HCT116 (cell line): ENCODE measurements around the gene RGS10. TPM values are rescaled to one million over a fixed set of nuclear protein-coding genes. Genes with fewer than 3 reads are reported as not detected.
A peak's percentile ranks its signal among the peaks of the same experiment; 100 is the strongest.

Source experiments
- ATAC-seq: fragments of 200-7000 bp; cut with Tn5 transposase; 2 replicates; pipeline ENCODE4 v1.9.1; 2020; ENCODE audit warnings: mild to moderate bottlenecking, moderate library complexity
- BruUV-seq: library from RNA; stranded (reverse); fragments of 400-500 nt; replicated peaks from 2 replicates; lab custom pipeline; 2021; lab: Mats Ljungman, UMichigan
- CTCF ChIA-PET: fragments of 300-600 bp; sonication (Branson Sonifier 250); formaldehyde crosslinking; loops from one replicate; lab custom pipeline; 2021; ENCODE audit warnings: antibody characterized with exemption; lab: Charles Lee
- POLR2A ChIA-PET: fragments of 300-600, 350-600 bp; sonication (Branson Sonifier 250); formaldehyde crosslinking; loops from one replicate; lab custom pipeline; 2021; ENCODE audit warnings: antibody characterized with exemption; lab: Charles Lee
- RAD21 ChIA-PET, 2 experiments: fragments of 300-600 bp; sonication (Branson Sonifier 250); formaldehyde crosslinking; loops; one replicate each; lab custom pipeline; 2023; ENCODE audit warnings: low total read pairs in 2 of 2; ENCODE audit not compliant: uncharacterized antibody in 2 of 2, unreplicated experiment in 2 of 2, low non-redundant PET in 1 of 2; lab: Charles Lee
- DNase-seq: peaks from one replicate; pipeline ENCODE4 v3.0.0-alpha.2; 2010; ENCODE audit warnings: low read depth, low spot score
- H2AFZ ChIP-seq: fragments of 200-600 bp; shearing (Covaris generic), sonication (generic); 2 replicates; pipeline ENCODE4 v1.6.1; 2017; ENCODE audit warnings: low read depth, mixed run types, mixed read lengths, antibody characterized with exemption, low read length; ENCODE audit not compliant: poor library complexity, severe bottlenecking
- H3K27ac ChIP-seq: 2 replicates; pipeline ENCODE4 v1.5.1; 2012; ENCODE audit warnings: low read depth, low read length
- H3K27me3 ChIP-seq: fragments of 200-600 bp; sonication (generic); 2 replicates; pipeline ENCODE4 v1.6.1; 2016; ENCODE audit warnings: mixed run types, low read length, mixed read lengths; ENCODE audit not compliant: insufficient read depth
- H3K36me3 ChIP-seq, 2 experiments: fragments of 200-500 bp in 1 of 2; fragments of 200-600 bp in 1 of 2; sonication (Bioruptor generic) in 1 of 2; sonication (generic) in 1 of 2; 2 replicates each; pipeline versions ENCODE4 v1.5.1 to v1.6.1; 2014 to 2016; ENCODE audit warnings: low read length in 2 of 2, inconsistent platforms in 1 of 2, mixed read lengths in 1 of 2, mixed run types in 1 of 2; ENCODE audit not compliant: insufficient read depth in 2 of 2, control insufficient read depth in 1 of 2
- H3K4me1 ChIP-seq, 2 experiments: fragments of 200-600 bp in 1 of 2; sonication (generic) in 1 of 2; 2 replicates each; pipeline versions ENCODE4 v1.5.1 to v1.6.1; 2012 to 2017; ENCODE audit warnings: low read length in 2 of 2, inconsistent platforms in 1 of 2, mild to moderate bottlenecking in 1 of 2, mixed read lengths in 1 of 2, mixed run types in 1 of 2, moderate library complexity in 1 of 2; ENCODE audit not compliant: insufficient read depth in 2 of 2, control insufficient read depth in 1 of 2
- H3K4me2 ChIP-seq: fragments of 200-600 bp; sonication (generic); 2 replicates; pipeline ENCODE4 v1.6.1; 2017; ENCODE audit warnings: mixed run types, low read length, mixed read lengths
- H3K4me3 ChIP-seq, 2 experiments: fragments of 200-600 bp in 1 of 2; sonication (generic) in 1 of 2; replicated peaks in 1 of 2; 2 replicates each; pipeline ENCODE4 v1.5.1; 2011 to 2016; ENCODE audit warnings: low read length in 2 of 2, control low read depth in 1 of 2, low read depth in 1 of 2, mild to moderate bottlenecking in 1 of 2, mixed read lengths in 1 of 2, mixed run types in 1 of 2
- H3K79me2 ChIP-seq: fragments of 200-600 bp; sonication (generic); 2 replicates; pipeline ENCODE4 v1.6.1; 2017; ENCODE audit warnings: mild to moderate bottlenecking, mixed run types, low read length, moderate library complexity, mixed read lengths; ENCODE audit not compliant: insufficient read depth
- H3K9ac ChIP-seq: fragments of 200-600 bp; sonication (generic); 2 replicates; pipeline ENCODE4 v1.6.1; 2016; ENCODE audit warnings: low read length, mixed read lengths
- H3K9me2 ChIP-seq: fragments of 200-600 bp; sonication (generic), shearing (Covaris generic); 2 replicates; pipeline ENCODE4 v1.6.1; 2017; ENCODE audit warnings: mixed run types, mild to moderate bottlenecking, moderate library complexity; ENCODE audit not compliant: insufficient read depth
- H3K9me3 ChIP-seq, 2 experiments: fragments of 200-500 bp in 1 of 2; fragments of 200-600 bp in 1 of 2; sonication (Bioruptor generic) in 1 of 2; sonication (generic) in 1 of 2; 2 replicates each; pipeline ENCODE4 v1.6.1; 2014 to 2017; ENCODE audit warnings: low read length in 2 of 2, mixed read lengths in 2 of 2, inconsistent platforms in 1 of 2, low read depth in 1 of 2, mild to moderate bottlenecking in 1 of 2, mixed run types in 1 of 2, moderate library complexity in 1 of 2; ENCODE audit not compliant: control insufficient read depth in 1 of 2, insufficient read depth in 1 of 2
- H4K20me1 ChIP-seq: fragments of 200-600 bp; sonication (generic), shearing (Covaris generic); 2 replicates; pipeline ENCODE4 v1.6.1; 2017; ENCODE audit warnings: mixed run types, mild to moderate bottlenecking, moderate library complexity; ENCODE audit not compliant: insufficient read depth
- CBX3 ChIP-seq: IDR thresholded peaks from 2 replicates; pipeline ENCODE4 v1.6.1; 2012; ENCODE audit warnings: low read depth
- EGR1 ChIP-seq: IDR thresholded peaks from 2 replicates; pipeline ENCODE4 v1.6.1; 2012; ENCODE audit warnings: low read depth
- ELF1 ChIP-seq: IDR thresholded peaks from 2 replicates; pipeline ENCODE4 v1.6.1; 2012; ENCODE audit warnings: low read depth, borderline replicate concordance
- FOSL1 ChIP-seq: IDR thresholded peaks from 2 replicates; pipeline ENCODE4 v1.6.1; 2012; ENCODE audit warnings: low read depth
- POLR2AphosphoS5 ChIP-seq: IDR thresholded peaks from 2 replicates; pipeline ENCODE4 v1.6.1; 2011; ENCODE audit warnings: mild to moderate bottlenecking, low read depth, low read length, moderate library complexity
- RAD21 ChIP-seq: IDR thresholded peaks from 2 replicates; pipeline ENCODE4 v1.6.1; 2012; ENCODE audit warnings: low read depth, mild to moderate bottlenecking
- SP1 ChIP-seq: IDR thresholded peaks from 2 replicates; pipeline ENCODE4 v1.6.1; 2012; ENCODE audit warnings: low read depth
- YY1 ChIP-seq: IDR thresholded peaks from 2 replicates; pipeline ENCODE4 v1.6.1; 2011; ENCODE audit warnings: low read length, low read depth, moderate library complexity, mild to moderate bottlenecking; ENCODE audit not compliant: insufficient replicate concordance; ENCODE audit errors: extremely low read depth
- ZNF274 ChIP-seq: fragments of 200-500 bp; sonication (Bioruptor generic); IDR thresholded peaks from 2 replicates; pipeline ENCODE4 v1.6.1; 2014; ENCODE audit warnings: mild to moderate bottlenecking, low read depth, low read length, inconsistent platforms
- intact Hi-C: fragments of 100-400 bp; cut with micrococcal nuclease; formaldehyde crosslinking; loops from 2 replicates; pipeline ENCODE4 v1.10.0; 2022
- total RNA-seq: library from RNA; stranded (reverse); gene quantifications from one replicate; pipeline ENCODE4 v1.2.1, GENCODE V29; 2021; ENCODE audit not compliant: unreplicated experiment
- TF ChIP-seq, protein P1 (sequence below): IDR thresholded peaks from 2 replicates; pipeline ENCODE4 v1.6.1; 2012
- TF ChIP-seq, protein P2 (sequence below), 3 experiments: fragments of 200-600 bp in 1 of 3; sonication (generic) in 1 of 3; IDR thresholded peaks in 2 of 3; conservative IDR thresholded peaks in 1 of 3; 2 replicates each; pipeline ENCODE4 v1.5.1; 2012 to 2017; ENCODE audit warnings: low read depth in 2 of 3, low read length in 2 of 3, antibody characterized with exemption in 1 of 3, borderline replicate concordance in 1 of 3, control low read depth in 1 of 3, mild to moderate bottlenecking in 1 of 3, mixed read lengths in 1 of 3, mixed run types in 1 of 3, moderate library complexity in 1 of 3; ENCODE audit not compliant: insufficient read depth in 1 of 3
- TF ChIP-seq, protein P3 (sequence below): IDR thresholded peaks from 2 replicates; pipeline ENCODE4 v1.6.1; 2012
- TF ChIP-seq, protein P4 (sequence below): IDR thresholded peaks from 2 replicates; pipeline ENCODE4 v1.6.1; 2012; ENCODE audit warnings: low read depth

Gene RGS10
- total RNA-seq, 1 experiment from 2014 or later: 96.7 TPM

DNA sequence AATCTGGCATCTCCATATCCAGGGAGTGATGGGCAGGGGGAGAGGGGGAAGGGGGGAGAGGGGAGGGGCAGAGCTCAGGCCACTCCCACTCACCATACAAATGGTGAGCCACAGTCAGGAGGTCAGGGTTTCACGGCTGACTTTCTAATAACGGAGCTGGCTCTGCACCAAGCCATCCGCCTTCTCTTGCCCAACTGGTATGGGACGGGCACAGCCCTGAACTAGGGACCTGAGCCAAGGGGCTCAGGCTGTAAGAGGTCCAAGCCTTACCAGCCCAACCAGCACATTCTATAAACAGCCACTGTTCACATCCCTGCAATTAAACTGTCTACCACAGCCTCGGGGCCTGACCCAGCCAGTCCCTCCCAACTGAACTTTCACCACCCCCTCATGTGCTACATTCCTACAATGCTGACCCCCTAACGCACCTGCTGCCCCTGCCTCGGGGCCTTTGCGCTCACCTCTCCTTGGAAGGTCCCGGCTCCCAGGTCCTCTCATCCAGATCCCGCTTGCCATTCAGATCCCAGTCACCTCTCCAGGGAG lies 32.5 kb downstream of the RGS10 start:
- ATAC-seq (peak; percentile 26; the same call in 1 of the 2 replicates), DNase-seq (no peak)
- no peak overlapping the region for H3K4me2 ChIP-seq
- peaks cover 6 to 20% of the 10 kb centered on the region in 2 experiments; a peak in 3 of 4 replicates for H3K36me3 ChIP-seq
- no peaks in the 10 kb centered on the region for H3K4me1 ChIP-seq
- no peaks in the 10 kb centered on the region for H3K9me2 ChIP-seq
- H3K27me3 ChIP-seq: no peaks in the 10 kb centered on the region
- no peak overlapping the region for H3K27ac ChIP-seq
- H4K20me1 ChIP-seq: no peaks in the 10 kb centered on the region
- no peak overlapping the region for H3K4me3 ChIP-seq
- ChIA-PET POLR2A (no interaction called here), RAD21 (no interaction called here), CTCF (no interaction called here)
- no peaks in the 10 kb centered on the region for H3K9me3 ChIP-seq
- H2AFZ ChIP-seq: no peak overlapping the region
- H3K9ac ChIP-seq: no peak overlapping the region
- no peaks in the 10 kb centered on the region for H3K79me2 ChIP-seq
- no peak for TF ChIP-seq ELF1
- no peak for TF ChIP-seq EGR1
- TF ChIP-seq POLR2AphosphoS5: no peak
- TF ChIP-seq, all 23 proteins: peak for 0
- intact Hi-C loops: no loop called here
- no TSS peak for BruUV-seq

DNA sequence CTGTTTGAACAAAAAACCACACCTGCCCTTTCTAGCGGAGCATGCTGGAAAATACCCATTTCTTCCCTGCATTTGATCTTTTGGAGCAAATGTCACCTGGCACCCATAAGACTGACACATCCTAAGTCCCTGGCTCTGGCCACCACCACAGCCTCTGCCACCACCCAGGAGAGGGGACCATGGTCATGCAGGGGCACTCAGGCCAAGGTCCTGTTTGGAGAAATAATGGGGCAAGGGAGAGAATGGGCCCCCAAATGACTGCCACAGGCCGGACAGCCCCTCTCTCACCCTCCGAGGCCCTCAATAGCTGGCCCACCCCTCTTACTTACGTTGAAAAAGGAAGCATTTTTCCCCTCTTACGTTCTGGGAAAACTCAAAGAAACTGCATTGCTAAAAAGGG lies 35.4 kb downstream of the RGS10 start:
- Histone ChIP-seq H3K27ac (no peak overlapping the region), H3K4me1 (no peaks in the 10 kb centered on the region), H2AFZ (no peak overlapping the region), H3K36me3 (peaks cover 6 to 8% of the 10 kb centered on the region in 2 experiments; a peak in 3 of 4 replicates), H3K27me3 (no peaks in the 10 kb centered on the region), H3K4me3 (no peak overlapping the region), H3K9me3 (no peaks in the 10 kb centered on the region), H3K9me2 (no peaks in the 10 kb centered on the region), H3K79me2 (no peaks in the 10 kb centered on the region), H4K20me1 (no peaks in the 10 kb centered on the region), H3K9ac (no peak overlapping the region), H3K4me2 (no peak overlapping the region)
- POLR2A ChIA-PET: no interaction called here
- RAD21 ChIA-PET: no interaction called here
- CTCF ChIA-PET: no interaction called here
- TF ChIP-seq, protein P1, sequence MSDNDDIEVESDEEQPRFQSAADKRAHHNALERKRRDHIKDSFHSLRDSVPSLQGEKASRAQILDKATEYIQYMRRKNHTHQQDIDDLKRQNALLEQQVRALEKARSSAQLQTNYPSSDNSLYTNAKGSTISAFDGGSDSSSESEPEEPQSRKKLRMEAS: no peak
- TF ChIP-seq CBX3: no peak
- no peak for TF ChIP-seq FOSL1
- TF ChIP-seq, protein P2, sequence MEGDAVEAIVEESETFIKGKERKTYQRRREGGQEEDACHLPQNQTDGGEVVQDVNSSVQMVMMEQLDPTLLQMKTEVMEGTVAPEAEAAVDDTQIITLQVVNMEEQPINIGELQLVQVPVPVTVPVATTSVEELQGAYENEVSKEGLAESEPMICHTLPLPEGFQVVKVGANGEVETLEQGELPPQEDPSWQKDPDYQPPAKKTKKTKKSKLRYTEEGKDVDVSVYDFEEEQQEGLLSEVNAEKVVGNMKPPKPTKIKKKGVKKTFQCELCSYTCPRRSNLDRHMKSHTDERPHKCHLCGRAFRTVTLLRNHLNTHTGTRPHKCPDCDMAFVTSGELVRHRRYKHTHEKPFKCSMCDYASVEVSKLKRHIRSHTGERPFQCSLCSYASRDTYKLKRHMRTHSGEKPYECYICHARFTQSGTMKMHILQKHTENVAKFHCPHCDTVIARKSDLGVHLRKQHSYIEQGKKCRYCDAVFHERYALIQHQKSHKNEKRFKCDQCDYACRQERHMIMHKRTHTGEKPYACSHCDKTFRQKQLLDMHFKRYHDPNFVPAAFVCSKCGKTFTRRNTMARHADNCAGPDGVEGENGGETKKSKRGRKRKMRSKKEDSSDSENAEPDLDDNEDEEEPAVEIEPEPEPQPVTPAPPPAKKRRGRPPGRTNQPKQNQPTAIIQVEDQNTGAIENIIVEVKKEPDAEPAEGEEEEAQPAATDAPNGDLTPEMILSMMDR (IDR thresholded peaks at IDR 0.05 in 2 of 3, conservative IDR thresholded peaks at IDR 0.05 in 1 of 3; ENCODE audit: borderline replicate concordance in 1 of 3, insufficient read depth in 1 of 3, low read depth in 2 of 3, low read length in 2 of 3): no peak
- TF ChIP-seq, protein P3, sequence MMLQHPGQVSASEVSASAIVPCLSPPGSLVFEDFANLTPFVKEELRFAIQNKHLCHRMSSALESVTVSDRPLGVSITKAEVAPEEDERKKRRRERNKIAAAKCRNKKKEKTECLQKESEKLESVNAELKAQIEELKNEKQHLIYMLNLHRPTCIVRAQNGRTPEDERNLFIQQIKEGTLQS: no peak
- TF ChIP-seq SP1: no peak
- TF ChIP-seq RAD21: no peak
- TF ChIP-seq ZNF274: no peak
- TF ChIP-seq, protein P4, sequence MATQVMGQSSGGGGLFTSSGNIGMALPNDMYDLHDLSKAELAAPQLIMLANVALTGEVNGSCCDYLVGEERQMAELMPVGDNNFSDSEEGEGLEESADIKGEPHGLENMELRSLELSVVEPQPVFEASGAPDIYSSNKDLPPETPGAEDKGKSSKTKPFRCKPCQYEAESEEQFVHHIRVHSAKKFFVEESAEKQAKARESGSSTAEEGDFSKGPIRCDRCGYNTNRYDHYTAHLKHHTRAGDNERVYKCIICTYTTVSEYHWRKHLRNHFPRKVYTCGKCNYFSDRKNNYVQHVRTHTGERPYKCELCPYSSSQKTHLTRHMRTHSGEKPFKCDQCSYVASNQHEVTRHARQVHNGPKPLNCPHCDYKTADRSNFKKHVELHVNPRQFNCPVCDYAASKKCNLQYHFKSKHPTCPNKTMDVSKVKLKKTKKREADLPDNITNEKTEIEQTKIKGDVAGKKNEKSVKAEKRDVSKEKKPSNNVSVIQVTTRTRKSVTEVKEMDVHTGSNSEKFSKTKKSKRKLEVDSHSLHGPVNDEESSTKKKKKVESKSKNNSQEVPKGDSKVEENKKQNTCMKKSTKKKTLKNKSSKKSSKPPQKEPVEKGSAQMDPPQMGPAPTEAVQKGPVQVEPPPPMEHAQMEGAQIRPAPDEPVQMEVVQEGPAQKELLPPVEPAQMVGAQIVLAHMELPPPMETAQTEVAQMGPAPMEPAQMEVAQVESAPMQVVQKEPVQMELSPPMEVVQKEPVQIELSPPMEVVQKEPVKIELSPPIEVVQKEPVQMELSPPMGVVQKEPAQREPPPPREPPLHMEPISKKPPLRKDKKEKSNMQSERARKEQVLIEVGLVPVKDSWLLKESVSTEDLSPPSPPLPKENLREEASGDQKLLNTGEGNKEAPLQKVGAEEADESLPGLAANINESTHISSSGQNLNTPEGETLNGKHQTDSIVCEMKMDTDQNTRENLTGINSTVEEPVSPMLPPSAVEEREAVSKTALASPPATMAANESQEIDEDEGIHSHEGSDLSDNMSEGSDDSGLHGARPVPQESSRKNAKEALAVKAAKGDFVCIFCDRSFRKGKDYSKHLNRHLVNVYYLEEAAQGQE: no peak
- no peak for TF ChIP-seq ELF1
- TF ChIP-seq YY1: no peak
- ATAC-seq (no peak), DNase-seq (no peak)
- BruUV-seq: no TSS peak
- intact Hi-C loops: no loop called here
